Anterior cingulate cortex (tissue), 58 donors: ENCODE data around the gene TRPM2.
A peak's percentile ranks its signal among the peaks of the same experiment; 100 is the strongest.

ENCODE experiments used
- DNase-seq, 58 donors: peaks; one replicate each; lab custom pipeline; 2025; lab: John Stamatoyannopoulos, UW

Gene TRPM2

DNA sequence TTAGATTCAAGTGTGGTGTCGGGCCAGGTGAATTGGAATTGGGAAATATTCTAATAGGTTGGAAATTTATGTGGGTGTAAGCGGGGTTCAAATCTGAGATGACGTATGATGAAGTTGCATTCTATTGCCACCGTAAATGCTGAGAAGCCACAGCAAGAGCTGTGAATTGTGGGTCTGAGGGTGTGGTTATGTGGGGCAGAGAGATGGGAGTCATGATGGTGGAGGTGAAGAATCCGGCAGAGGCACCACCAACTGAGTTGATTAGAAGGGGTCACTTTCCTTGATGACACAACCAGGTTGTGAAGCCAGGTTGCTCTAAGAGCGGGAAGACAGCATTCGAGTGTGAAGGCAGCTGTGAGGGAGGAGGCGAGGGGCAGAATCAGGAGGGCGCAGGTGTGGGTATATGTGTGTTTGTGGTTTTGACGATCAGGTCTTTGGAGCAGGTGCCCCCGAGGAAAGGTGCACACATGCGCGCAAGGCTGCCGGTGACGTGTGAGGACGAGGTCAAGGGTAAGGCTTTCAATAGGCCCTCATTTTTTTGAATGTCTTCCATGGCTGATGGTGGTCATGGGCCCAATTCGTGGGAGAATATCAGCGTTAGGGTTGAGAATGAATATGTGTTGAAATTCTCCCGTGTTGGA lies 120.6 kb downstream of the TRPM2 start:
- no peak for DNase-seq

DNA sequence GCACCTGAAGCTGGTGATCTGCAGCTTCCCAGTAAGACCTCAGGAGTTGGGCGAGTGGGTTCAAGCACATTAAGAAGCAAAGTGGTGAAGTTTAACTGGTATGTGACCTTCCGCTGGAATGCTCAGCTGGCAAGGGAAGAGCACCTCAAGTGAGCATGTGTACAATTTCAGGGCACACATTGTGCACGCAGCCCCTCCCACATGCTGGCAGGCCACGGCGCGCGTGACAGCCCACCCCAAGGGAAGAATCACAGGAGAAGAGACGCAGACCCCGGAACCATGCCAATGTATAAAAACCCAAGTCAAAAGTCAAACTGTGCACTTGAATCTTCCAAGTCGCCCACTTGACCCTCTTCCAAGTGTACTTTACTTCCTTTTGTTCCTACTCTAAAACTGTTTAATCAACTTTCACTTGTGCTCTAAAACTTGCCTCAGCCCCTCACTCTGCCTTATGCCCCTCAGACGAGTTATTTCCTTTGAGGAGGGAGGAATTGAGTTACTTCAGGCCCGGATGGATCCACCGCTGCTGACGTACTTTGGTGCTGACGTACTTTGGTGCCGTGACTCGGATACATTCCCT lies 121.9 kb downstream of the TRPM2 start:
- no peak for DNase-seq

DNA sequence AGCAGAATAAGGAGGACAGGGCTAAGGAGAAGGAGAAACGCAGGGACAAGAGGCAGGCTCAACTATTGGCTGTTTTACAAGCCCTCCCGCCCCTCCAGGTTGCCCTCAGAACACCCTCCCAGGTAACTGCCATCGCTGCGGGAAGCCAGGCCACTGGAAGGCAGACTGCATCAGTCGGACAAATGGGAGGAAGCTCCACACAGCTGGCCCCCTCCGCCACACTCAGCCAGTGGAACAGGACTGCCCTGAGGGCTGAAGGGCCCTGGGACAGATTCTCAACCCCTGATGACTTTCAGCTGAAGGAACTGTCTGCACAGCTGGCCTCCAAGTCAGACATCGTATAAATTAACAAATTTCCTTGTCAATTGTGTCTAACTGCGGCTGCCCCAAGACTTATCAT lies 123.7 kb downstream of the TRPM2 start:
- no peak for DNase-seq

DNA sequence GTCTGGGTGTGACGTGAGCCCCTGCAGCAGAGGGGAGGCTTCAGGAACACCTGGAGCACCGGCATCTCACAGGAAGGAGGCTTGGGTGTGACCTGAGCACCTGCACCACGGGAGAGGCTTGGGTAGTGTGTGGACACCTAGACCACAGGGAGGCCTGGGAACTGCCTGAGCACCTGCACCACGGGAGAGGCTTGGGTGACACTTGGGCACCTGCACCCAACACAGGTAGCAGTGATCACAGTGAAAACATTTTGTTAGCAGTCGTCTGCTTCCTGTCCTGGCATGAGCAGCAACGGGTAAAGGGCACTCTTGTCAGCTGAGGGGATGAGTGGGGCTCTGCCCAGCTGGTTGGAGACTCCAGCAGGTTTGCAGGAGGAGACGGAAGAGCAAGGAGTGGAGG lies 124.3 kb downstream of the TRPM2 start:
- no peak for DNase-seq

DNA sequence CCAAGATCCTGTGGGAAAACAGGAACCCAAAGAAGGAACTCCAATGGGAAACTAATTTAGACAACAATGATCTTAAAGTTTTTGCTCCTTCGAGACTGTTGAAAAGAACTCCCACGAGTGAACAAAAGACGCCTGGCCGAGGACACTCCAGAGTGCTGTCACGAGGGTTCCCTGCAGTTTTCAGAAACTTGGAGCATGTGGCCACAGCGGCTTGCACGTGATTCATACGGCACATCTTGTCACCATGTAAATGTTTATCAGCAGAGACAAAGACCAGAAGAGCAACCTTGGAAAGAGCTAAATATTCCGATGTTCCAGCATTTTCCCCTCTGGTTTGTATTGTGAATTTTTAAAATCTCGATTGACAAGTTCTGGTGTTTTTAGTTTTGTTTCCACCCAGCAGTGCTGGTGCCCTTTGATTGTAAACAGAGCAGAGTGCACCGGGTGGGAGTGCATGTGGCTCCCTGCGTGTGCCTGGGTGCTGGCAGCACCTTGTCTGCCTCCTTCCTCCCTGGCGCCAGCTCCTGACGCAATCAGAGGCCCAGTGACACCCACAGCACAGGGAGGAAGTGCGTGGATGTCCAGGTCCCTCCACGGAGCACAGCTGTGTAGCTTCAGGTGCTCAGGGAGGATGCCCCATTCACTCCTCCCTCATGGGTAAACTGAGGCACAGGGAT lies 124.8 kb downstream of the TRPM2 start:
- DNase-seq = no peak

DNA sequence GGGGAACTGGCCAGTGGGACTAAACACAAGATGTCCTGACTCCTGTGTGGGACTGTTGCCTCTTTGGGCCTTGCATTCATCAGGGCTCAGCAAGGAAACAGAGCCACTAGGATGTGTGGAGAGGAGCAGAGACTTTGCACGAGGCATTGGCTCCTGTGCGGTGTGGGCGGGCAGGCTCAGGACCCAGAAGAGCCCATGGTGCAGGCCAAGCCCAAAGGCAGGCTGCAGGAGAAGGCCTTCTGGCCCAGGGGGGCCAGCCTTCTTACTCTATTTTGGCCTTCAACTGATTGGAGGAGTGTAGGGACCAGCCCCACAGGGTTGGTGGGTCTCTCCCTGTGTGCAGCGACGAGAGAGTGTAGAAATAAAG lies 125.4 kb downstream of the TRPM2 start:
- DNase-seq = no peak

DNA sequence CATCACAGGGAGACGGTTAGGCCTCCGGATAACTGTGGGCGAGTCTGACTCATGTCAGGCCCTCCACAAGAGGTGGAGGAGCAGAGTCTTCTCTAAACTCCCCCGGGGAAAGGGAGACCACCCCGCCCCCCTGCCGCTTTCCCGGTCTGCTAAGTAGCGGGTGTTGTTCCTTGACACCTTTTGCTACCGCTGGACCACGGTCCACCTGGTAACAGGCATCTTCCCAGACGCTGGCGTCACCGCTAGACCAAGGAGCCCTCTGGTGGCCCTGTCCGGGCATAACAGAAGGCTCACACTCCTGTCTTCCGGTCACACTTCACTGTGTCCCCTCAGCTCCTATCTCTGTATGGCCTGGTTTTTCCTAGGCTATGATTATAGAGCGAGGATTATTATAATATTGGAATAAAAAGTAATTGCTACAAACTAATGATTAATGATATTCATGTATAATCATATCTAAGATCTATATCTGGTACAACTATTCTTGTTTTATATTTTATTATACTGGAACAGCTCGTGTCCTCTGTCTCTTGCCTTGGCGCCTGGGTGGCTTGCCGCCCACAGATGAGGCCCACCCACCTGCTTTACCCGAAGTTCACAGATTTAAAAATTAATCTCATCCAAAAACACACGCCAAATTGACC lies 126.3 kb downstream of the TRPM2 start:
- DNase-seq = peak in 12 of 58 donors; percentile 3 to 42 (median 26)

DNA sequence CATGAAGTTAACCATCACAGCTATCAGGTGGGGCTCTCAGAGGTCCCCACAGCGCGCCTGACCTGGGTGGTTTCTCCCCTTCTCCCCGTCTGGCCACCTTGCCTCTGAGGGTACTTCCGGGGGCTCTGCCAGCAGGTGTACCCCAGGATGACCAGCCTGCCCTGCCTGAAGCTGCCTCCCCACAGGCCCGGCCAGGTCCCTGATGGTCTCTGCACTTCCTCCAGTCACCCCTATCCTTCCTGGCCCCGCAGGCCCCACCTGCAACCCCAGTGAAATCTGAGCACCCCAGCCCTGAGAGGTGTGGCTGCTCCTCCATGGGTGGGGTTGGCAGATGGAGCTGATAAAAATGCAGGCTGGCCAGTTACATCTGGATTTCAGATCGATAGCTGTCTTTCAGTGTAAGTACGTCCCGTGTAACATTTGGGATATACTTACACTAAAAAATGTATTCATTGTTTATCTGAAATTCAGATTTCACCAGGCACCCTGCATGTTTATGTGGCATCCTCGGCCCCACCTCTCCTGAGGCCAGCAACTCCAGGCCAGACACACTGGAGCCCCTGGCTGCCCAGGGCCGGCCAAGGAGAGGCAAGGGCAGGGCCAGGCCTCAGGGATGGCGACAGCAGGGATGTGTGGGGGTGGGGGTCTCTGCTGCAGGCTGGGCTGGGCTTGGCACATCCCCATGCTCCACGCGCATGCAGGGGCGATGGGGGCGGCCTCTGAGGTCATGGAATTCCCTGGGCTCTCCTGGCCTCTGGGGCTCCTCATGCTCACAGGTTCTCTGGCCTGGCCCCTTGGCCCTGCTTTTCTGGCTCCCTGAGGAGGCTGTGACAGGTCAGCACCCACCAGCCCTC lies 127.0 kb downstream of the TRPM2 start:
- DNase-seq = no peak

DNA sequence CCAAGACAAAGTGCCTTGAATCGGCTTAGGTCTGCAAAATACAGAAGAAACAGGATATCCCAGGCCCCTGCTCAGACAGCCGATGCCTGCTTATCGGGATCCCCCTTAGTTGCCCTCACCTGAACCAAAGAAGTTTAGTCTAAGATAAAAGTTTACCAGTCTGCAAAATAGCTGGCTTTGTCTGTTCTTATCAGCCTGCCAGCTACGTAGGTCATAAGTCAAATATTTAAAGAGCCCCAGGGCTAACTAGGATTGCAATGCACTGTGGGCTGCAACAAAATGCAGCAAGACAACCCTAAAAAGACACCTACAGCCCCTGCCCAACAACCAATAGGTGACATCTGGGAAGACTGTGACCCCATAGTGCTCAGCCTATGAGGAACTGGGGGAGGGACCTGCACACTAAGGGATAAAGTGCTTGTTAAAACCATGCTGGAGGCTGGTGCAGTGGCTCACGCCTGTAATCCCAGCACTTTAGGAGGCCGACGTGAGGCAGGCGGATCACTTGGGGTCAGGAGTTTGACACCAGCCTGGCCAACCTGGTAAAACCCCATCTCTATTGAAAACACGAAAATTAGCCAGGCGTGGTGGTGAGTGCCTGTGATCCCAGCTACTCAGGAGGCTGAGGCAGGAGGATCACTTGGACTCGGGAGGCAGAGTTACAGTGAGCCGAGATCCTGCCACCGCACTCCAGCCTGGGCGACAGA lies 129.3 kb downstream of the TRPM2 start:
- DNase-seq = no peak

DNA sequence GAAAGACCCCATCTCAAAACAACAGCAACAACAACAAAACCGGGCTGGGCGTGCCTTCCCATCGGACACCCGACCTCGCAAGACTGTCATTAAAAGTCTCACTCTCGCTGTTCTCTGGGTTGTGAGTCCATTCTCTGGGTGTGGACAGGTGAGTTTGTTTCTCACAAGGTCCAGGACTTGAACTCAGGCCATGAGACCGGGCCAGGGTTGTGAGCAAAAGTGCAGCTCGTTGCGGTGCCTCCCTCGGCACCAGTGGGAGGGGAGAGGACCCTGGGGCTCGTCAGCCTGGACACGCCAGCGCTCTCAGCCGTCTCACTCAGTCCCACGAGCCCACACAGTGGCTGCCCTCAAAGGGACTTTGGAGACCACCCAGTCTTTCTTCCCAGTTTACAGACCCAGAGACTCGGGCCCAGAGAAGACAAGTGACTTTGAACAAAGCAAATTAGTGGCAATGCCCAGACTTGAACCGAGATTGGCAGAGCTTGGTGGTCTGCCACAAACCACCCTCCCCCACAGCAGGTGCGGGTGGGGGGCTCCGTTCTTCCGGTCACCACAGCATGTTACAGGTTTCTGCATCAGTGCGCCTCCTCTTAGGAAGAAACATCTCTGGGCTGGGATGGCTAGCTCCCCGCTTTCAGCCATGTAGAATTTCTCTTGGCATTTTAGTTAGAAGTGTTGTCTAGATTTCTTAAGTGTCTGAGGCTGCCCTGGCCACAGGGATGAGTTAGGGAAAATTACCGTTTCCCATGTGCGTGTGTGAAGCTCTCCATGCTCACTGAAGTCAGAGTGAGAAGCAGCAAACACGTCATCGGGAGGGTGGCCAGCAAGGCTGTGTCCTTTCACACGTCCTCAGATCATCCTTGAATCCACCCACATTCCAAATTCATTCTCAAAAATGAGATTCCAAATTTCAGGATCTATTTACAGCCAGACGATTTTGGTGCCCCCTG lies 130.1 kb downstream of the TRPM2 start:
- DNase-seq = no peak

DNA sequence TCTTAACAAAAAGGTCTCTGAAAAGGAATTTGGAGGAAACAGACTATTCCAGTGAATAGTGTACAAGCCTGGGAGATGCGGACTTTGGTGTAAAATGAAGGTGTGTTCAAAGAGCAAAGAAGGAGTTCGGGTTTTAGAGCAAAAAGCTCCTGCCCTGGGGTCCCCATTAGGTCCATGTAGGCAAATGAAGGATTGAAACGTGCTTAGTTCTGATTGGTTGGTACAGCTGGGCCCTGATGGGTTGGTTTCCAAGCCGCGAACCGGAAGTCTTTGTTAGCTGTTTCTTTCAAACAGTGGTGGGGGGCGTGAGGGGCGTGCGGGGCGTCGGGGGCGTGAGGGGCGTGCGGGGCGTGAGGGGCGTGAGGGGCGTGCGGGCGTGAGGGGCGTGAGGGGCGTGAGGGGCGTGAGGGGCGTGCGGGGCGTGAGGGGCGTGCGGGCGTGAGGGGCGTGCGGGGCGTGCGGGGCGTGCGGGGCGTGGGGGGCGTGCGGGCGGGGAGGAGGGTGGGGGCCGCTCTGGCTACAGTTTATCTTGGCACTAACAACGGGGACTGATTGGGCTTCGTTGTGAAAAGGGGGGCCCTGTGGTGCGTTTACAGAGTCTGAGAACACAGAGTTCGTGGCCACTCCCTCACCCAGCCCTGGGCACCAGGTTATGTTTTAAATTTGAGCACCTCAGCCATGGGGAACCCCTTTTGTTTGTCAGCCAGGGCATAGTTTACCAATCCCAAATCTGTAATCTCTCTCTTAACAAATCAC lies 131.3 kb downstream of the TRPM2 start:
- DNase-seq = no peak

DNA sequence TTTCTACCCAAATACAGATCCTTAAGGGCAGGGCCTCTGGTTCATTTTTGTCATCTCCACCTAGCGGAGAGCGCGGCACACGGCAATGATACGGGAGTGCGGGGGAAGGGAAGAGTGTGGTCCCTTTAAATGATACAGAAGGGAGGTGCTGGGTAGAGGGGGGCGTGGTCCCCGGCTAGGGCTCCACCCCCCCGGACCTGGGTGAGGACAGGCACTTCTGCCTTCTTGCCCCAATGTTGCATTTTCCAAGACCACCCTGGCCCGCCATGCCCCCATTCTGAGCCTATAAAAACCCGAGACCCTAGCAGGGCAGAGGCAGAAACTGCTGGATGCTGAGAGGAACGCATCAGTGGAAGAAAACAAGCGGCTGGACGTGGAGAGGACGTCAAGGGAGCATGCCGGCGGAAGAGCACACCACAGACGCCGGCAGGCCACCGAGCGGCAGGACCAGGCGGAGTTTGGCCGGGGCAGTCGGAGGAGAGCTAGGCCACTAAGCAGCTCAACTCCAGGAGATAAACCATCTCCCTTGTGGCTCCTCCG lies 131.9 kb downstream of the TRPM2 start:
- DNase-seq = no peak

DNA sequence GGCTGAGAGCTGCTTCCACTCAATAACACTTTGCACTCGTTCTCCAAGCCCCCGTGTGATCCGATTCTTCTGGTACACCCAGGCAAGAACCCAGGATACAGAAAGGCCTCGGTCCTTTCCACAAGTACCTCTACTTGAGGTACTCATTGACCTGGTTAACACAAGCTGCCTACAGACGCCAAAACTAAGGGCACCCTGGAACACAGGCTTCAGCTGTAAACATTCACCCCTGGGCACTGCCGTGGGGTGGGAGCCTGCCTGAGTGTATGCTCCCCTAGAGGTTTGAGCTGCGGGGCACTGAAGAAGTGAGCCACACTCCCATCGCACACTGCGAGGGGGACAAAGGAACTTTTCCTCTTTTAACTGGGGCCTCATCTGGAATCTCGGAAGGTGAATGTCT lies 132.4 kb downstream of the TRPM2 start:
- DNase-seq = no peak

DNA sequence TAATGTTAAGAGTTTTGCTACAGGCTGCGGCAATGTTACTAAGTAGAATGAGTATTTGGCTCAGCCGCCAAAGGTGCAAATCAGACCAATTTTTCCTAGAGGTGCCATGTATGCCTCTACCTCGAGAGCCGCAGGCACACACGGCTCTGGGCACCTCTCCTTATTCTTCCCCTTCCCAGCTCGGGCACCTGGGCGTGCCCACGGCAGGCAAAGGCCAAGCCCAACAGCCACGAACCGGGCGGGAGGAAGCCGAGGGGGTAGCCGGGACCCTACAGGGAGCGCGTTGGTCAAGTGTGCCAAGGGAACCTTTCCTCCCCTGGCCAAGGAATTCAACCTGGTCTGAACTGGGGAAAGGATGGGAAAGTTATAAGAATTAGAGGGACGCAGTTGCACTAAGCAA lies 132.9 kb downstream of the TRPM2 start:
- DNase-seq = no peak

DNA sequence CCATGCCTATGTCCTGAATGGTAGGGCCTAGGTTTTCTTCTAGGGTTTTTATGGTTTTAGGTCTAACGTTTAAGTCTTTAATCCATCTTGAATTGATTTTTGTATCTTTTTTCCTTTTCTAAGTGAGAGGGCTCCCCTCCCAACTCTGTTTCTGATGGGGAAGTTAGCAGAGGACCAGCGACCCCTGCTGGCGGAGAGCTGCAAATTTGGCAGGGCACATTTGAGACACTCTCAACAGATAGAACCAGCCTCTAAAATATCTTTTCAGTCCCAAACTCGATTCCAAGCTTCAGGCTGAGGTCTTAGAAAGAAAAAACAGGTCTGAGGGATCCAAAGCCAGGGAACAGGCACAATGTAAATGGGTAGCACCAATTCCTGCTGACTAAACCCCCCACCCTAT lies 134.4 kb downstream of the TRPM2 start:
- no peak for DNase-seq

DNA sequence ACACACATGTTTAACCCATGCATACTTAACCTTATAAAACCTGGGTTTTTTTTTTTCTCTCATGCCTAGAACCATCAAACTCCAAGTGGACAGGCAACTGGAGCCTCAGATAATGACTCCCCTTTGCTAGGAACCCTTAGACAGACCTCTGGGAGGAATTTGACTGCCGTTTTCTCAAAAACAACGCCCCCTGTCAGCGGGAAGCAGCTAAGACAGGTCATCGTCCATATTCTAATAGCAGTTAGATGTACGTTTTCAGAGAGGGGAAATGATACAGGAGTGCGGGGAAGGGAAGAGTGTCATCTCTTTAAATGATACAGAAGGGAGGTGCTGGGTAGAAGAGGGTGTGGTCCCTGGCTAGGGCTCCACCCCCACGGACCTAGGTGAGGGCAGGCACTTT lies 136.5 kb downstream of the TRPM2 start:
- no peak for DNase-seq

DNA sequence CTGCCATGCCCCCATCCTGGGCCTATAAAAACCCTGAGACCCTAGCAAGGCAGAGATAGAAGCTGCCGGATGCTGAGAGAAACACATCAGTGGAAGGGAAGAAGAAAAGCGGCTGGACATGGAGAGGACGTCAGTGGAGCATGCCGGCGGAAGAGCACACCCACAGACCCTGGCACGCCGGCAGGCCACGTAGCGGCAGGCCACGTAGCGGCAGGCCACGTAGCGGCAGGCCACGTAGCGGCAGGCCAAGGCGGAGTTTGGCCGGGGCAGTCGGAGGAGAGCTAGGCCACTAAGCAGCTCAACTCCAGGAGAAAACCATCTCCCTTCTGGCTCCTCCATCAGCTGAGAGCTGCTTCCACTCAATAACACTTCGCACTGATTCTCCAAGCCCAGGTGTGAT lies 137.0 kb downstream of the TRPM2 start:
- no peak for DNase-seq

DNA sequence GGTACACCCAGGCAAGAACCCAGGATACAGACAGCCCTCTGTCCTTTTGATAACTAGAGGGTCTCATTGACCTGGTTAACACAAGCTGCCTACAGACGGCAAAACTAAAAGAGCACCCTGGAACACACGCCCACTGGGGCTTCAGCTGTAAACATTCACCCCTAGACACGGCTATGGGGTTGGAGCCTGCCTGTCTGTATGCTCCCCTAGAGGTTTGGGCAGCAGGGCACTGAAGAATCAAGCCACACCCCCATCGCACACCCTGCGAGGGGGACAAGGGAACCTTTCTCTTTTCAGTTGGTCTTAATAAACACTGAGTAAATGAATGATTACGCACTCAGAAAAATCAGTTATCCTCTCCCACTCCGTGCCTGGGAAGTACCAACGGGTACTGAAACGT lies 137.4 kb downstream of the TRPM2 start:
- no peak for DNase-seq
